ENCODE measurements around the gene ABCB8. TPM values are rescaled to one million over a fixed set of nuclear protein-coding genes. Genes with fewer than 3 reads are reported as not detected.

Gene ABCB8
- total RNA-seq, 1 donor: 21.5 TPM

- Histone ChIP-seq H3K9me3 (ENCODE audit: low read depth, low read length) (no peaks in the 10 kb centered on the region), H3K4me1 (ENCODE audit: insufficient read depth, low read length) (no peaks in the 10 kb centered on the region), H3K4me3 (ENCODE audit: low read length) (no peak overlapping the region), H3K27me3 (ENCODE audit: insufficient read depth, low read length) (no peaks in the 10 kb centered on the region)
Observed at GRCh38 chr7:151071032-151071866, 43.0 kb downstream of the ABCB8 start.

- Histone ChIP-seq H3K27me3 (ENCODE audit: insufficient read depth, low read length) (no peaks in the 10 kb centered on the region), H3K4me1 (ENCODE audit: insufficient read depth, low read length) (peaks cover 6% of the 10 kb centered on the region), H3K9me3 (ENCODE audit: low read depth, low read length) (no peaks in the 10 kb centered on the region), H3K4me3 (ENCODE audit: low read length) (no peak overlapping the region)
Observed at GRCh38 chr7:151073990-151074389, 45.7 kb downstream of the ABCB8 start.

GRCh38 chr7:151074817-151075661, 46.8 kb downstream of the ABCB8 start:
- H3K9me3 ChIP-seq (ENCODE audit: low read depth, low read length): no peaks in the 10 kb centered on the region
- no peaks in the 10 kb centered on the region for H3K27me3 ChIP-seq (ENCODE audit: insufficient read depth, low read length)
- no peak overlapping the region for H3K4me3 ChIP-seq (ENCODE audit: low read length)
- H3K4me1 ChIP-seq (ENCODE audit: insufficient read depth, low read length): peaks cover 17% of the 10 kb centered on the region

- H3K4me1 ChIP-seq (ENCODE audit: insufficient read depth, low read length): peaks cover 18% of the 10 kb centered on the region
- no peaks in the 10 kb centered on the region for H3K27me3 ChIP-seq (ENCODE audit: insufficient read depth, low read length)
- no peaks in the 10 kb centered on the region for H3K9me3 ChIP-seq (ENCODE audit: low read depth, low read length)
- H3K4me3 ChIP-seq (ENCODE audit: low read length): no peak overlapping the region
Observed at GRCh38 chr7:151075662-151075971, 47.4 kb downstream of the ABCB8 start.

GRCh38 chr7:151075978-151076426, 47.8 kb downstream of the ABCB8 start:
- Histone ChIP-seq H3K27me3 (ENCODE audit: insufficient read depth, low read length) (no peaks in the 10 kb centered on the region), H3K9me3 (ENCODE audit: low read depth, low read length) (no peaks in the 10 kb centered on the region)

GRCh38 chr7:151076863-151077704, 48.8 kb downstream of the ABCB8 start:
- Histone ChIP-seq H3K9me3 (ENCODE audit: low read depth, low read length) (no peaks in the 10 kb centered on the region), H3K4me1 (ENCODE audit: insufficient read depth, low read length) (peaks cover 33% of the 10 kb centered on the region), H3K4me3 (ENCODE audit: low read length) (no peak overlapping the region), H3K27me3 (ENCODE audit: insufficient read depth, low read length) (no peaks in the 10 kb centered on the region)

More at GRCh38 chr7:151075978-151076426, 47.8 kb downstream of the ABCB8 start:
- Histone ChIP-seq H3K4me1 (ENCODE audit: insufficient read depth, low read length) (peaks cover 22% of the 10 kb centered on the region), H3K4me3 (ENCODE audit: low read length) (no peak overlapping the region)

GRCh38 chr7:151077705-151078232, 49.5 kb downstream of the ABCB8 start:
- Histone ChIP-seq H3K9me3 (ENCODE audit: low read depth, low read length) (no peaks in the 10 kb centered on the region), H3K27me3 (ENCODE audit: insufficient read depth, low read length) (no peaks in the 10 kb centered on the region), H3K4me3 (ENCODE audit: low read length) (no peak overlapping the region), H3K4me1 (ENCODE audit: insufficient read depth, low read length) (peaks cover 39% of the 10 kb centered on the region)

GRCh38 chr7:151078233-151079040, 50.2 kb downstream of the ABCB8 start:
- Histone ChIP-seq H3K4me1 (ENCODE audit: insufficient read depth, low read length) (peaks cover 41% of the 10 kb centered on the region), H3K9me3 (ENCODE audit: low read depth, low read length) (no peaks in the 10 kb centered on the region), H3K4me3 (ENCODE audit: low read length) (no peak overlapping the region), H3K27me3 (ENCODE audit: insufficient read depth, low read length) (no peaks in the 10 kb centered on the region)

GRCh38 chr7:151079199-151079910, 51.1 kb downstream of the ABCB8 start:
- Histone ChIP-seq H3K27me3 (ENCODE audit: insufficient read depth, low read length) (no peaks in the 10 kb centered on the region), H3K4me3 (ENCODE audit: low read length) (no peak overlapping the region), H3K9me3 (ENCODE audit: low read depth, low read length) (no peaks in the 10 kb centered on the region), H3K4me1 (ENCODE audit: insufficient read depth, low read length) (peaks cover 48% of the 10 kb centered on the region)

GRCh38 chr7:151080067-151080521, 51.8 kb downstream of the ABCB8 start:
- Histone ChIP-seq H3K9me3 (ENCODE audit: low read depth, low read length) (no peaks in the 10 kb centered on the region), H3K4me3 (ENCODE audit: low read length) (peak overlapping the region; percentile 83), H3K27me3 (ENCODE audit: insufficient read depth, low read length) (peaks cover under 1% of the 10 kb centered on the region), H3K4me1 (ENCODE audit: insufficient read depth, low read length) (peaks cover 48% of the 10 kb centered on the region)

GRCh38 chr7:151080522-151081169, 52.4 kb downstream of the ABCB8 start, which contains the start of gene FASTK:
Gene FASTK (minus strand): TSS chr7:151080809. CDS start chr7:151080766, 43 bp downstream.
- Histone ChIP-seq H3K9me3 (ENCODE audit: low read depth, low read length) (no peaks in the 10 kb centered on the region), H3K4me3 (ENCODE audit: low read length) (peak within 1 kb of the TSS; percentile 83), H3K4me1 (ENCODE audit: insufficient read depth, low read length) (peaks cover 53% of the 10 kb centered on the region), H3K27me3 (ENCODE audit: insufficient read depth, low read length) (peaks cover 6% of the 10 kb centered on the region)

- peaks cover 57% of the 10 kb centered on the region for H3K4me1 ChIP-seq (ENCODE audit: insufficient read depth, low read length)
- no peaks in the 10 kb centered on the region for H3K9me3 ChIP-seq (ENCODE audit: low read depth, low read length)
- peaks cover 6% of the 10 kb centered on the region for H3K27me3 ChIP-seq (ENCODE audit: insufficient read depth, low read length)
- peak overlapping the region; percentile 83 for H3K4me3 ChIP-seq (ENCODE audit: low read length)
Observed at GRCh38 chr7:151081170-151082101, 53.2 kb downstream of the ABCB8 start.
